PC-3 (cell line): ENCODE data around the gene RAB7B. TPM values are rescaled to one million over a fixed set of nuclear protein-coding genes. Genes with fewer than 3 reads are reported as not detected.

ENCODE experiments used
- ATAC-seq: fragments of 200-7000 bp; cut with Tn5 transposase; 2 replicates; pipeline ENCODE4 v1.9.1; 2020; ENCODE audit warnings: mild to moderate bottlenecking, moderate library complexity
- BruUV-seq: library from RNA; stranded (reverse); fragments of 400-500 nt; replicated peaks from 2 replicates; lab custom pipeline; 2021; lab: Mats Ljungman, UMichigan
- CTCF ChIA-PET: fragments of 300-600 bp; sonication (Branson Sonifier 250); formaldehyde crosslinking; loops from one replicate; lab custom pipeline; 2022; ENCODE audit warnings: antibody characterized with exemption; lab: Charles Lee
- POLR2A ChIA-PET: fragments of 300-600 bp; sonication (Branson Sonifier 250); formaldehyde crosslinking; loops from one replicate; lab custom pipeline; 2022; ENCODE audit warnings: antibody characterized with exemption; ENCODE audit not compliant: unreplicated experiment; lab: Charles Lee
- DNase-seq: peaks from one replicate; pipeline ENCODE4 v3.0.0-alpha.2; 2015
- H2AFZ ChIP-seq: fragments of 300-600 bp; sonication (generic); 2 replicates; pipeline ENCODE4 v1.6.0; 2016; ENCODE audit warnings: antibody characterized with exemption, low read length
- H3F3A ChIP-seq: fragments of 300-600 bp; sonication (generic); one replicate; pipeline ENCODE4 v1.6.0; 2017; ENCODE audit warnings: antibody characterized with exemption, low read length, control low read depth, mild to moderate bottlenecking; ENCODE audit not compliant: unreplicated experiment
- H3K27ac ChIP-seq: fragments of 300-600 bp; sonication (generic); 2 replicates; pipeline ENCODE4 v1.5.1; 2016; ENCODE audit warnings: mild to moderate bottlenecking, low read length
- H3K27me3 ChIP-seq: fragments of 300-600 bp; sonication (generic); 2 replicates; pipeline ENCODE4 v1.6.1; 2016; ENCODE audit warnings: low read length, mixed read lengths
- H3K36me3 ChIP-seq: fragments of 300-600 bp; sonication (generic); 2 replicates; pipeline ENCODE4 v1.6.1; 2016; ENCODE audit warnings: low read depth, mixed run types, low read length, mixed read lengths
- H3K4me1 ChIP-seq: fragments of 300-600 bp; sonication (generic); 2 replicates; pipeline ENCODE4 v1.5.1; 2016; ENCODE audit warnings: low read length; ENCODE audit not compliant: insufficient read depth
- H3K4me2 ChIP-seq: fragments of 300-600 bp; sonication (generic); 2 replicates; pipeline ENCODE4 v1.6.0; 2016; ENCODE audit warnings: low read length
- H3K4me3 ChIP-seq: fragments of 300-600 bp; sonication (generic); 2 replicates; pipeline ENCODE4 v1.5.1; 2016; ENCODE audit warnings: mild to moderate bottlenecking, low read length, mixed read lengths
- H3K79me2 ChIP-seq: fragments of 300-600 bp; sonication (generic); 2 replicates; pipeline ENCODE4 v1.6.1; 2017; ENCODE audit warnings: low read length, mixed read lengths
- H3K9ac ChIP-seq: fragments of 300-600 bp; sonication (generic); 2 replicates; pipeline ENCODE4 v1.6.0; 2016; ENCODE audit warnings: mild to moderate bottlenecking, low read length
- H3K9me2 ChIP-seq: fragments of 300-600 bp; sonication (generic); replicated peaks from 2 replicates; pipeline ENCODE4 v1.6.1; 2016; ENCODE audit warnings: mixed run types, low read length, mixed read lengths
- H3K9me3 ChIP-seq: fragments of 300-600 bp; sonication (generic); 2 replicates; pipeline ENCODE4 v1.6.1; 2016; ENCODE audit warnings: low read length, mixed read lengths
- H4K20me1 ChIP-seq: fragments of 300-600 bp; sonication (generic); 2 replicates; pipeline ENCODE4 v1.6.1; 2016; ENCODE audit warnings: low read length, mixed read lengths
- EZH2 ChIP-seq: fragments of 300-600 bp; sonication (generic); IDR thresholded peaks from one replicate; pipeline ENCODE4 v1.6.1; 2017; ENCODE audit warnings: antibody characterized with exemption, mild to moderate bottlenecking, low read length; ENCODE audit not compliant: unreplicated experiment
- EZH2phosphoT487 ChIP-seq: fragments of 300-600 bp; sonication (generic); IDR thresholded peaks from 2 replicates; pipeline ENCODE4 v1.6.1; 2018; ENCODE audit warnings: mild to moderate bottlenecking, antibody characterized with exemption, low read length, borderline replicate concordance
- intact Hi-C: fragments of 100-400 bp; cut with micrococcal nuclease; formaldehyde crosslinking; loops from 2 replicates; pipeline ENCODE4 v1.9.0; 2023
- total RNA-seq: library from RNA; depleted of rRNA; stranded (reverse); fragments of >200 nt; gene quantifications from 2 replicates; pipeline ENCODE4 v1.2.3, GENCODE V29; 2014
- TF ChIP-seq, protein P1 (sequence below): fragments of 300-600 bp; sonication (generic); conservative IDR thresholded peaks from 2 replicates; pipeline ENCODE4 v1.5.1; 2017; ENCODE audit warnings: antibody characterized with exemption, low read depth, mild to moderate bottlenecking, low read length

The RAB7B gene
- total RNA-seq, 1 experiment from 2014 or later = not detected

DNA sequence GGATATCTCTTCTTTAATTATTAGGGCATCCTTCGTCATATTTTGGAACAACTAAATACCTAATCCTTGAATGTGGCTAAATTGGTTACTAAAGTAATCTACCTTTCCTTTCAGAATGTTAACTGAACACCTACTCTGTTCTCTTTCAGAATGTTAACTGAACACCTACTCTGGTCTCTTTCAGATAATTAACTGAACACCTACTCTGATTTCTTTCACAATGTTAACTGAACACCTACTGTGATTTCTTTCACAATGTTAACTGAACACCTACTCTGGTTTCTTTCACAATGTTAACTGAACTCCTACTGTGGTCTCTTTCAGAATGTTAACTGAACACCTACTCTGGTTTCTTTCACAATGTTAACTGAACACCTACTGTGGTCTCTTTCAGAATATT lies 21.9 kb downstream of the RAB7B start:
- BruUV-seq = no TSS peak
- Histone ChIP-seq H3K9ac (no peak overlapping the region), H3K27ac (no peak overlapping the region), H3K4me2 (no peak overlapping the region), H3K79me2 (no peaks in the 10 kb centered on the region), H3K4me1 (peaks cover 9% of the 10 kb centered on the region; the same call in 1 of the 2 replicates), H2AFZ (no peak overlapping the region), H3K36me3 (no peaks in the 10 kb centered on the region), H3K9me3 (no peaks in the 10 kb centered on the region), H3K4me3 (no peak overlapping the region), H3K27me3 (no peaks in the 10 kb centered on the region), H3F3A (no peaks in the 10 kb centered on the region), H3K9me2 (no peaks in the 10 kb centered on the region), H4K20me1 (no peaks in the 10 kb centered on the region)
- TF ChIP-seq EZH2 = no peak
- no peak for TF ChIP-seq EZH2phosphoT487
- TF ChIP-seq, protein P1, sequence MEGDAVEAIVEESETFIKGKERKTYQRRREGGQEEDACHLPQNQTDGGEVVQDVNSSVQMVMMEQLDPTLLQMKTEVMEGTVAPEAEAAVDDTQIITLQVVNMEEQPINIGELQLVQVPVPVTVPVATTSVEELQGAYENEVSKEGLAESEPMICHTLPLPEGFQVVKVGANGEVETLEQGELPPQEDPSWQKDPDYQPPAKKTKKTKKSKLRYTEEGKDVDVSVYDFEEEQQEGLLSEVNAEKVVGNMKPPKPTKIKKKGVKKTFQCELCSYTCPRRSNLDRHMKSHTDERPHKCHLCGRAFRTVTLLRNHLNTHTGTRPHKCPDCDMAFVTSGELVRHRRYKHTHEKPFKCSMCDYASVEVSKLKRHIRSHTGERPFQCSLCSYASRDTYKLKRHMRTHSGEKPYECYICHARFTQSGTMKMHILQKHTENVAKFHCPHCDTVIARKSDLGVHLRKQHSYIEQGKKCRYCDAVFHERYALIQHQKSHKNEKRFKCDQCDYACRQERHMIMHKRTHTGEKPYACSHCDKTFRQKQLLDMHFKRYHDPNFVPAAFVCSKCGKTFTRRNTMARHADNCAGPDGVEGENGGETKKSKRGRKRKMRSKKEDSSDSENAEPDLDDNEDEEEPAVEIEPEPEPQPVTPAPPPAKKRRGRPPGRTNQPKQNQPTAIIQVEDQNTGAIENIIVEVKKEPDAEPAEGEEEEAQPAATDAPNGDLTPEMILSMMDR = no peak
- intact Hi-C loops = no loop called here
- POLR2A ChIA-PET = no interaction called here
- no peak for DNase-seq
- CTCF ChIA-PET = interaction anchor here (1.1 kb wide), 1 partner anchor 127 kb away, joined by 4 read pairs; no protein-coding TSS in a partner anchor
- no peak for ATAC-seq

DNA sequence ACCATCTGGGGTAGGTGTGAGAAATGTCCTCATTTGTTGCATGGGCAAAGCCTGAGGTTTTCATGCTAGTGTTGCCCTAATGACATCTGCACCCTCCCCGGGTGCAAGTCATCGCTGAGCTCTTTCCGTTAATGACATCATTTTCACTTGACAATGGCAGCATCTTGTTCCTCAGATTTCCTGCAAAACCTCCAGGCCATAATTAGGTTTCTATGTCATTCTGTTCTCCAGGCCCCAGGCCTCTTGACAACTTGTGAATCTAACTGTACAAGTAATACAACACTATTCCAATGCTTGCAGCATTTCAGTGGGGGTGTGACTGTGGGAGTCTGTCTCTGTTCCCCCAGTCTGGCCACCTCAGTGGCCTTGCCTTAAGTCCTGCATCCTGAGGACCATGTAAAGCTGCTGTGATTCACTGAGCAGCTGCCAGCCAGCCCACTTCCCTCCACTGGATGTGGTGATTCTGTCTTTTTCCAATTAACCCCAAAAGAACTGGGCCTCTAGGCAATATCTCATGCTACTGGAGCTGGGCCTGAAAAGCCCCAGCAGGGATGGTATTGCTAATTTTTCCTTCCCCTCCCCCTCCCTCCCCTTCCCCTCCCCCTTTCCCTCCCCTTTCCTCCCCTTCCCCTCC lies 22.8 kb downstream of the RAB7B start:
- Histone ChIP-seq H3K79me2 (no peaks in the 10 kb centered on the region), H3K4me3 (no peak overlapping the region), H3K9ac (no peak overlapping the region), H3K4me1 (peaks cover 9% of the 10 kb centered on the region; the same call in 1 of the 2 replicates), H3K27ac (no peak overlapping the region), H3F3A (no peaks in the 10 kb centered on the region), H4K20me1 (no peaks in the 10 kb centered on the region), H3K36me3 (no peaks in the 10 kb centered on the region), H3K9me3 (no peaks in the 10 kb centered on the region), H3K9me2 (no peaks in the 10 kb centered on the region), H3K4me2 (no peak overlapping the region), H2AFZ (no peak overlapping the region), H3K27me3 (no peaks in the 10 kb centered on the region)
- ATAC-seq (no peak), DNase-seq (no peak)
- no TSS peak for BruUV-seq
- intact Hi-C loops = no loop called here
- no peak for TF ChIP-seq EZH2phosphoT487
- TF ChIP-seq, protein P1 = no peak
- no peak for TF ChIP-seq EZH2
- POLR2A ChIA-PET = no interaction called here
- CTCF ChIA-PET = no interaction called here

DNA sequence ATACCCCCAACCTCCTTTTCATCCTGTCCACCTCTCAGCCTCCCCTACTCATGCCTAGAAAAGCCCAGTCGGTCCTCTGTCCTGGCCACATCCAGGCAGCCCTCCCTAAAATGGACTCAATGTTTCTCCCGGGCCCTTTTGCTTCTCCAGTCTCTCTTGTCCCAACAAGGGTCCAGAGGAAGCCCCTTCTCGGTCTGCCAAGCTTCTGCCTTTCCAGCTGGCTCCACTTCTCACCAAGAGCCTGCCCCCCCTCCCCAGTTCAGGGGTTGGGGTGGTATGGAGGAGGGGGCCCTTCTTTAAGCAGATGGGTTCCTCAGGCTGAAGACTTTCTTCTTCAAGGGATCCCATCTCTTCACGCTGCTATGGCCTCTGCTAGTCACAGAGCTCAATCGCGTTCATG lies 23.9 kb downstream of the RAB7B start:
- no peak for ATAC-seq
- Histone ChIP-seq H3K4me2 (no peak overlapping the region), H3K79me2 (no peaks in the 10 kb centered on the region), H3K9me2 (no peaks in the 10 kb centered on the region), H3K4me1 (peaks cover 8% of the 10 kb centered on the region; the same call in 1 of the 2 replicates), H3F3A (no peaks in the 10 kb centered on the region), H4K20me1 (no peaks in the 10 kb centered on the region), H3K9ac (no peak overlapping the region), H3K9me3 (no peaks in the 10 kb centered on the region), H3K27me3 (no peaks in the 10 kb centered on the region), H3K4me3 (no peak overlapping the region), H3K36me3 (no peaks in the 10 kb centered on the region), H2AFZ (no peak overlapping the region), H3K27ac (no peak overlapping the region)
- POLR2A ChIA-PET = no interaction called here
- DNase-seq = no peak
- no peak for TF ChIP-seq EZH2
- TF ChIP-seq, protein P1 = no peak
- no peak for TF ChIP-seq EZH2phosphoT487
- intact Hi-C loops = no loop called here
- BruUV-seq = no TSS peak
- CTCF ChIA-PET = no interaction called here
